GM19328 (cell line): Measurements from ENCODE around the gene NT5M.
"Not testable (repeated sequence)": the region's sequence is repeated elsewhere in the genome, so short reads cannot be mapped to it uniquely, and the experiment has no call there.

Experiments
- ATAC-seq: cut with Tn5 transposase; IDR thresholded peaks from one replicate; pipeline ENCODE4 v1.9.1; 2021; ENCODE audit warnings: mild to moderate bottlenecking, moderate library complexity; ENCODE audit not compliant: unreplicated experiment

Gene NT5M

DNA sequence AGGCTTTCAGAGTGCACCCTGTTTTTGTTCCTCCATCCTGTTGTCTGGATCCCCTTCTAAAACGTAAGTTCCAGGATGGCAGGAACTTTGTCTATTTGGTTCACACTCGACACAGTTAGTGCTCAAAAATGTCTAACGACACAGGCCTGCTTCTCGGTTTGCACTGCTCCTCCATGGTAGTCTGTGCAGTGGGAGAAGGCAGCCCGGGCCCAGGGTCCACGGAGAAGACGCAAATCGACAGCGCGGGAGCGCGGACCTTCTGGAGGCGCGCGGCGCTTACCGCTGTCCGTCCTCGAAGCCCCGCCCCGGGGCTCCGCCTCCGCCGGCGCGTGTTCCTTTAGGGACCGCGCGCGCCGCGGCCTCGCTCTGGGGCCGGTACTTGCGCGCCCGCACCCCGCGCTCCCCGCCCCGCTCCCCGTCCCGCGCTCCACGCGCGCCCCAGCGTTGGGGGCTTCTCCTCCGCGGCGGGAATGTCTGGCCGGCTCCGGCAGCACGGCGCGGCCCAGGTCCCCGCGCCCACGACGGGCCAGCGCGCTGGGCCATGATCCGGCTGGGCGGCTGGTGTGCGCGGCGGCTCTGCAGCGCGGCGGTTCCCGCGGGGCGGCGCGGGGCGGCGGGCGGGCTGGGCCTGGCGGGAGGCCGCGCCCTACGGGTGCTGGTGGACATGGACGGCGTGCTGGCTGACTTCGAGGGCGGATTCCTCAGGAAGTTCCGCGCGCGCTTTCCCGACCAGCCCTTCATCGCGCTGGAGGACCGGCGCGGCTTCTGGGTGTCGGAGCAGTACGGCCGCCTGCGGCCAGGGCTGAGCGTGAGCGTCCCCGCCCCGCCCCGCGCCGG is at the start of gene NT5M:
TSS of gene NT5M (plus strand) at position 364 of the 837 bp plus-strand sequence. CDS start at position 542, 178 bp downstream.
- ATAC-seq = peak; percentile 60

DNA sequence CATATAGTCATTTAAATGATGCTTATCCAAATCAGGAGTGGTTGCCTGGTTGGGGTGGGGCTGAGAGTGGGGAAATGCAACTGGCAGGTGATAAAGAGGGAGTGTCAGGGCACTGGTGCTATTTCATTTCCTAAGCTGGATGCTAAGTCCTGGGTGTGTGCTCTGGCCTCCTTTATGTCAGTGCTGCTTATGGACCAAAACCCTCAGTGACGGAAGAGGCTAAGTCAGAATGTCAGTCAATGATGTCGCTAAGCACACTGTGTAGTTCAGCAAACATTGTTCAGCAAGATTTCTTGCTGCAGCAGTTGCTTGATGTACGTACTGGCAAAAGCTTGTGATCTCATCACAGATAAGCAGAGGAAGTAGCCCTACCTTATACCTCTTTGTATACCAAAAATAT is 49.8 kb upstream of the NT5M start:
- no peak for ATAC-seq

DNA sequence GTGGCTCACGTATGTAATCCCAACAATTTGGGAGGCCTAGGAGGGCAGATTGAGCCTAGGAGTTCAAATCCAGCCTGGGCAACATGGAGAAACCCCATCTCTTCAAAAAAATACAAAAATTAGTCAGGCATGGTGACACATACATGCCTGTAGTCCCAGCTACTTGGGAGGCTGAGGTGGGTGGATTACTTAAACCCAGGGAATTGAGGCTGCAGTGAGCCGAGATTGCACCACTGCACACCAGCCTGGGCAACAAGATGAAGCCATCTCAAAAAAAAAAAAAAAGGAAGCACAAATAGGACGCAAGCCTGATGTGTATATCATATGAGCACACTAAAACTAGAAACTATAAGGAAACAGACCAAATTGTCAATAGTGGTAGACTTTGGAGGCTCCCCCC is 49.1 kb upstream of the NT5M start:
- ATAC-seq = no peak

- not testable (repeated sequence) for ATAC-seq
Observed at GRCh38 chr17:17255689-17256088, 47.5 kb upstream of the NT5M start.

DNA sequence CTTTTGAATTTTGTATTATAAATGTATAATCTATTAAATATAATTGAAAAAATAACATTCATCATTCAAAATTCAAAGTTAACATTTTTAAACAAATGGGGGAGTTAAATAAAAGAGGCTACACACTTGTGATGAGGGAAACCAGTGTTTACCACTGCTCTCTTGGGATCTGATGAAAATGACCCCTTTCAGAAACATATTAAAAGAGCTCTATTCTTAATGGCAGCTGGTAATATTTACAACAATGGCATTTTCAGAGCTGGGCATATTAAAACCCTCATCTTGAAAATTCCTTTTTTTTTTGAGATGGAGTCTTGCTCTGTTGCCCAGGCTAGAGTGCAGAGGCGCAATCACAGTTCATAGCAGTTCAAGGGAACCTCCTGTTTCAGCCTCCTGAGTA is 46.9 kb upstream of the NT5M start:
- ATAC-seq = no peak

DNA sequence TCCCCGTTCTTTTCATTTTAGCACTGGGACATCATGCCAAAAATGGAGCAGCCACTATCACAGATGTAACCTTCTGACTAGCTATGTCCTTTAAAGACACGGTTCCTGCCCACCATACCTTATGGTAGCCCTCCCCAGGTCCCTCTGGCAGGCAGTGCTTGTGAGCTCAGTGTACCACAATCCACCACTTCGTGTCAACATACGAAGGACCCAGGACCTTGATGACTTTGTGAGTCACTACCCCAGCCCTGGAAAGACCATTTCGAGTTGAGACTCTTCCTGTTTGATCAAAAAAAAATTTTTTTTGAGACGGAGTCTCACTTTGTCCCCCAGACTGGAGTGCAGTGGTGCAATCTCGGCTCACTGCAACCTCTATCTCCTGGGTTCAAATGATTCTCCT is 45.2 kb upstream of the NT5M start:
- no peak for ATAC-seq

DNA sequence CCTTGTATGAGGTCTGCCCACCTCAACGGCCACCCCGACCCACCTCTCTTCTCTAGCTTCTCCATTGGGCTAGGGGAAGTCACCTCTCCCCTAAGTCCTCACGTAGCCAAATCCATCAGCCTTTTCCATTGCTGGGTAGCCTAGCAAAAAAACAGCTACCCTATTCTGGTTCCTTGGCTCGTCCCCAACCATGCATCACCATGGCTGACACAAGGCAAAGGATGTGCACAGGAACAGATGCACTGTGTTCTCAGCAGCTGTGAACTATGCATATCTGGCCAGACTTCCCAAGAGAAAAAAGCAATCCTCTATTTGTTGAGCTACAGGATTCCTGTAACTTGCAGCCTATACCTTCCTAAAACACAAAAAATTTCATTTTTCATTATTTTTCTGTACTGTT is 44.2 kb upstream of the NT5M start:
- ATAC-seq = no peak

GRCh38 chr17:17264430-17264829 is 38.7 kb upstream of the NT5M start:
- no peak for ATAC-seq

DNA sequence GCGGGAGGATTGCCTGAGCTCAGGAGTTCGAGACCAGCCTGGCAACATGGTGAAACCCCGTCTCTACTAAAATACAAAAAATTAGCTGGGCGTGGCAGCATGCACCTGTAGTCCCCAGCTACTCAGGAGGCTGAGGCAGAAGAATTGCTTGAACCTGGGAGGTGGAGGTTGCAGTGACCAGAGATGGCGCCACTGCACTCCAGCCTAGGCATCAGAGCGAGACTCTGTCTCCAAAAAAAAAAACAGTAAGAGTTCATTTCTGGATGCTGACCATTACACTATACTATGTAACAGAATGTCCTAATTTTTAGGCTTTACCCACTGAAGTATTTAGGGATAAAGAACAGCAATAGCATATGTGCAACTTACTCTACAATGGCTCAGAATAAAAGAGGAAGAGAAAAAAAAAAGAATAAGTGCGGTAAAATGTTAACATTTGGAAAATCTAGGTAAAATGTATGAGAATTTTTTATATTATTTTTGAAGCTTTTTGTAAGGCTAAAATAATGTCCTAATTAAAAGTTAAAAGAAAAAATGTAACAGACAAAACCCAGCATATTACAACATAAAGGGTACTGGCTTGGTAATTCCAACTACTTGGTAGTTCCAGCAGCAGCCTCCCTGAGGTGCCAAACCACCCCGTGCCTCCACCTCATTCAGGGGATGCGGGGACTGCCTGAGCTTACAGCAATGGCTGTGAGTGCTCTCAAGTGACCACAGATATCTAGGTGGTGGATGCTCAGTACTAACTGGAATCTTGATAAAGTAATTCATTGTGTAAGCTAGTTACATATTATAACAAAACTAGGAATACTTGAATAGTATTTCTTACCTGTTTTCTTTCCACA is 33.0 kb upstream of the NT5M start:
- ATAC-seq = no peak

DNA sequence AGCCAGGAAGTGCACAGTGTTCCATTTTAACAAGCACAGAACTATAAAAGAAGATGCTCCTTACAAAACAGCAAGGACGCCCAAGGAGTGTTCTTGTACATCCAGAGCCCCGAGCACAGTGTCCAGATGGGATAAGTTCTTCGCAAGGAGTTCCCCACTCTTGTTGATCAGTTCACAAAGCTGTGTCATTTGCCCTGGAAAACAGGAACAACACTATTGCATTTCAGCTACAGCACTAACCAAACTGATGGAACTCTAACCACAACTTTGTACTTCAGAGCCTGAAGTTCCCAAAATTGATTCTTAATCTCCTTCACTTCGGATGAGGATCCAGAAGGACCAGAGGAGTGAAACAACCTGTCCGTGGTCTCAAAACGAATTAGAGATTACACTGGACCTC is 27.2 kb upstream of the NT5M start:
- ATAC-seq = no peak

DNA sequence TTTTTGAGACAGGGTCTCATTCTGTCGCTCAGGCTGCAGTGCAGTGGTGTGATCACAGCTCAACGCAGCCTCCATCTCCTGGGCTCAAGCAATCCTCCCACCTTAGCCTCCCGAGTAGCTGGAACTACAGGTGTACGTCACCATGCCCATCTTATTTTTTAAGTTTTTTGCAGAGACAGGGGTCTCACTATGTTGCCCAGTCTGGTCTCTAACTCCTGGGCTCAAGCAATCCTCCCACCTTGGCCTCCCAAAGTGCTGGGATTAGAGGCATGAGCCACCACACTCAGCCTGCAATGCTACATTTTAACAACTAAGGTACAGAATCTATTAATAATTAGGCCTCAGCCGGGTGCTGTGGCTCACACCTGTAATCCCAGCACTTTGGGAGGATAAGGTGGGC is 25.7 kb upstream of the NT5M start:
- not testable (repeated sequence) for ATAC-seq

DNA sequence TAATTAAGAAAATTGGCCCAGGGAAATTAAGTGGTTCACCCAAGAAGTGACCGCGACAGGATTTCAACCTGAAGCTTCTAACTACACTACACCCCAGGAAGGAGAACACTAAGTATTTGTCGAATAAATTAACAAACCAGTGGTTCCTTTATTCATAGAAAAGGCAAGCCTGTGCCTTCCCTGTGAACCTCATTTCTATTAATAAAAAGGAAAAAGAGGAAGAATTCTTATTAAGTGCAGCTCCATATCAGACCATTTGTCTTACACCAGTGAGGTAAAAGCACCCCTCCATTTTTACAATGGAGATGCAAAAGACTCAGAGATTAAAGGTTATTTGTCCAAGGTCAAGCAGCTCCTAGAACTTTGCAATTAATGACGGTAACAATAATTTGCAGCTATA is 23.9 kb upstream of the NT5M start:
- ATAC-seq = no peak

- ATAC-seq = peak; percentile 84
Observed at GRCh38 chr17:17280613-17281549, 22.3 kb upstream of the NT5M start, which contains the start of gene COPS3. COPS3 (minus strand) TSS chr17:17281246; CDS start chr17:17281186, 60 bp downstream.

DNA sequence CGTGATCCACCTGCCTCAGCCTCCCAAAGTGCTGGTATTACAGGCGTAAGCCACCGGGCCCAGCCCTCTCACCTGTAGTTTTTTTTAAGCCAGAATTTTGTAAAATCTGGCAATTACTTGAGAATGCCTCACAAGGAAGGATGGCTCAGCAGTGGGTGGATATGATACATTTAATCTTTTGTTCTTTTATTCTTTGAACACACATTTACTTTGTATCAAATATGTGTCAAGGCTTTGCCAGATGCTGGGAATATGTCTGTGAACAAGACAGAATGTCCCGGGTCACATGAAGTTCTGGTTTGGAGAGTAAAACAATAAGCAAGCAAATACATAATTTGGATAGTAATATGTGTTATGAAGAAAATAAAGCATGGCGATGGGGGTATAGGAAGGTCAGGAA is 17.2 kb upstream of the NT5M start:
- no peak for ATAC-seq

- no peak for ATAC-seq
Observed at GRCh38 chr17:17289086-17289485, 14.1 kb upstream of the NT5M start.

DNA sequence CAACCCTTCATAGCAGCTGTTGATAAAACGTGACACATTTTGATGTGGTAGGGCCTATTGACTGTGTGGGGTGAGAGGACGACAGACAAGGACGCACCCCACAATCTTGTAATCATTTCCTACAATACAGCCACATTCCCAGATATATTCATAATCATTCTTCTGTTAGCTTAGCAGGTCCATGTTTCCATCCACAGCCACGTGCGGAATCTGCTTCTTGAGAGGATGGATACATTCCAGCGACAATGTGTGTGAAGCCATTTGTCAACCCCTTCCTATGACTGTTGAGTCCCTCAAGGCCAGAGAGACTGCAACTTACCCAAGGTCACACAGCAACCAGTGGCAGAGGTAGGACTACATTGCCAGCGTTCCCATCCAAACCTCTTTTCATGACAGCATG is 13.5 kb upstream of the NT5M start:
- no peak for ATAC-seq

- no peak for ATAC-seq
Observed at GRCh38 chr17:17295141-17295540, 8.0 kb upstream of the NT5M start.

GRCh38 chr17:17297217-17297616 is 6.0 kb upstream of the NT5M start:
- ATAC-seq = no peak

DNA sequence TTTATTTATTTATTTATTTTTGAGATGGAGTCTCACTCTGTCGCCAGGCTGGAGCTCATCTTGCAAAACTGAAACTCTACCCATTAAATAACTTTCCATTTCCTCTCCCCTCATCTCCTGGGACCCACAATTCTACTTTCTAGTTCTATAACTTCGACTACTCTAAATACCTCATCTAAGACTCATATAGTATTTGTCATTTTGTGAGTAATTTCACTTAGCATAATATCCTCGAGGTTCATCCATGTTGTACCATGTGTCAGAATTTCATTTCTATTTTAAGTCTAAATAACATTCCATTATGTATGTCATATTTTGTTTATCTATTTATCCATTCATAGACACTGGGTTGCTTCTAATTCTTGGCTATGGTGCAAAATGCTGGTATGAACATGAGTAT is 5.1 kb upstream of the NT5M start:
- ATAC-seq = no peak

DNA sequence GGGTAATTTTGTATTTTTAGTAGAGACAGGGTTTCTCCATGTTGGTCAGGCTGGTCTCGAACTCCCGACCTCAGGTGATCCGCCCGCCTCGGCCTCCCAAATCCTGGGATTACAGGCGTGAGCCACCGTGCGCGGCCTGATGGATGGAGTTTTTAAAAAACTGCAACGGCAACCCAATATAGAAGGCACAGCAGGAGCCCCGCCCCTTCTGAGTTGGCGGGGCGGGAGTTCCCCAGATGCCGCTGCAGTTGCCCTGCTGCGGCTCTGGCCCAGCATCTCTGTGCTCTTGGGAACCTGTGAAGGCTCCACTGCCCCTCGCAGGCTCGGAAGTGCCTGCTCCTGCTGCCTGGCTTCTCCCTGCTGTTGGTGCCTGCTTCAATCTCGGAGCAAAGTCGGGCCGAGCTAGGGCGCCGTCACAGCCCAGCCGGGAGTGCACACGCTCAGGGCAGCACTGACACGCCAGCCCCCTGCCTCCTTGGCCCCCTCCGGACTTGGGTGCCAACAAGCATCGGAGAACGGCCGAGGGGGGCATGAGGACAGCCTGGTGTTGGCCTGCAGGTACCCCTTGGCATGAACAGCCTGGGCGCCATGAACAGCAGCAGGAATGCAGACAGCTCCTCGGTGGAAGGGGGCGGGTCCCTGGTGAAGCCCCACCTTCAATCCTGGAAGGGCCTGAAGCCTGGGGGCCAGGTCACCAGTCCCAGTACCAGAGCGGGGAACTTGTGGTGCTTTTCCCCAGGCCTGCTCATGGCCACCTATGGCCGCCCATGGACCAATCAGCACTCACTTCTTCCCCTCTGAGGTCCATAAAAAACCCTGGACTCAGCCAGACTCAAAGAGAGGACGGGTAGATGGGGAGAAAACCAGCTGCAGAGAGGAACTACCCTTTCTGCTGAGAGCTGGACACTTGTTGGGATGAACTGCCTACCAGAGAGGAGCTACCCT is 2.3 kb upstream of the NT5M start:
- no peak for ATAC-seq
